ENCODE measurements around the gene SULT4A1. TPM values are rescaled to one million over a fixed set of nuclear protein-coding genes. Genes with fewer than 3 reads are reported as not detected.

SULT4A1 gene
- polyA plus RNA-seq, 3 donors = not detected

DNA sequence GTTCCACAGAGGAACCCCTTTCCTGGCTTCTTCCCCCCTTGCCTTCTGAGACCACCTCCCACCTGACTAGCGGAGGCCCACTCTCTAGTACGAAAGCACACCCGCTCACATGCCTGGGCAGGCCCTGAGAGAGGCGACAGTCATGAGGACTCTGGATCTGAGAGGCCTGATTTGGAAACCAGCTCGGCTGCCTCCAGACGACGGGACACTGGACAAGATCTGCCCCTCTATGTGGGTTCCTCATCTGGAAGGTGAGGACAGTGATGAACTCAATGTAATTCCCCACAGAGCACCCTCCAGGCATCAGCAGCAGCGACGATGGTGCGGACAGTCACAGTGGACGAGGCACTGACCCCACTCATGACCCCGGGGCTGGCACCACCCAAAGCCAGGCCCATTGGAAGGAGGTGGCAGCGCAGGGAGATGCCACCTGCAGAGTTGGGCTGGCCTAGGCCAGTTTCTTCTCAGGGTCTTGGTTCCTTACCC, 7.5 kb downstream of the SULT4A1 start:
- Histone ChIP-seq H3K27me3 (ENCODE audit: control insufficient read depth in 2 of 2, insufficient read depth in 2 of 2, low read length in 2 of 2) (no peaks in the 10 kb centered on the region), H3K9ac (ENCODE audit: insufficient read depth, low read length, poor library complexity, severe bottlenecking) (no peak overlapping the region), H3K9me3 (replicated peaks in 1 of 2; ENCODE audit: control insufficient read depth in 1 of 2, insufficient read depth in 1 of 2, low read length in 2 of 2) (no peaks in the 10 kb centered on the region), H2AFZ (ENCODE audit: insufficient read depth, low read depth, low read length, poor library complexity, severe bottlenecking) (no peak overlapping the region), H3K4me3 (replicated peaks in 1 of 3; ENCODE audit: low read depth in 2 of 3, low read length in 3 of 3) (no peak overlapping the region), H4K20me1 (ENCODE audit: insufficient read depth, low read length) (no peaks in the 10 kb centered on the region), H3K4me1 (ENCODE audit: control insufficient read depth in 1 of 2, insufficient read depth in 2 of 2, low read length in 2 of 2) (peaks cover 0 to 14% of the 10 kb centered on the region in 2 donors), H3K79me2 (ENCODE audit: insufficient read depth, low read length) (no peaks in the 10 kb centered on the region), H3K36me3 (replicated peaks in 1 of 2; ENCODE audit: control insufficient read depth in 1 of 2, insufficient read depth in 2 of 2, low read length in 2 of 2) (no peaks in the 10 kb centered on the region), H3K4me2 (replicated peaks; ENCODE audit: extremely low read depth, low read length, poor library complexity, severe bottlenecking) (no peak overlapping the region), H3K27ac (ENCODE audit: low read depth in 1 of 2, low read length in 2 of 2) (no peak overlapping the region)
- Mint-ChIP-seq H3K27me3 (ENCODE audit: low read depth in 3 of 3) (peaks cover 4 to 10% (median 7%) of the 10 kb centered on the region in 3 donors), H3K9me3 (peaks cover 0 to 7% (median 4%) of the 10 kb centered on the region in 7 donors), H3K4me1 (peaks cover 7% of the 10 kb centered on the region), H3K27ac (no peak overlapping the region), H3K36me3 (no peaks in the 10 kb centered on the region), H3K4me3 (no peak overlapping the region)
- intact Hi-C loops (cut with micrococcal nuclease) = no loop called here
- WGBS (ENCODE audit: insufficient coverage) = 98% methylated on average over 10 of the region's 13 CpGs
- TF ChIP-seq CTCF (IDR thresholded peaks at IDR 0.05) = no peak
- no peak for DNase-seq

DNA sequence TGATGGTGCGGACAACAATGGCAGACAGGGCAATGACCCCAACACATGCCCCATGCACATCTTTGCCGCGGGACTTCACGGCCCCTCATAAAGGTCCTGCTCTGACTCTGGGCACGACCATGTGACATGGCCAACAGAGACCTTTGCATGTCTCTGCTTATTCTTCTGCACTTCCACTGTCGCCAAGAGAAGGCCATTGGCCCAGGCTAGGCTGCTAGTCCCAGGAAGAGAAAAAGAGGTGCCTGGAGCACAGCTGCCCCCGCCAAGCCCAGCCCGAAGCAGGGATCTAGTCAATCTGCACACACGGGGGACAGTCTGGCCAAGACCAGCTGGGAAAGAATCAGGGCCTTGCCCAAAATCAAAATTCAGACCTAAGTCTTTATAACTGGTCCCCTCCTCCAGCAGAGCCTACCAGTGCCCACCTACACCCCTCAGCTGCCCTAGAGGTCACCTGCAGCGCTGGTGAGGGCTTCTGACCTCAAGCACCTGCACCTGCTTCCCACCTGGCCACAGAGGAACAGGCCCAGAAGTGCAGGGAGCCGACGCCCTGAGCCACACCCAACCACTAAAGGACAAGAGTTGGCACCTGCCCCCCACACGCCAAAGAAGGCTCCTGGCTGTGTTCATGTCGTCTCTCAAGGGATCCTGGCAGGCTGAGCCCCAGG, 8.1 kb downstream of the SULT4A1 start:
- Mint-ChIP-seq H3K36me3 (no peaks in the 10 kb centered on the region), H3K4me3 (no peak overlapping the region), H3K27ac (no peak overlapping the region), H3K27me3 (ENCODE audit: low read depth in 3 of 3) (peaks cover 3 to 7% (median 5%) of the 10 kb centered on the region in 3 donors), H3K4me1 (peaks cover 7% of the 10 kb centered on the region), H3K9me3 (peaks cover 0 to 7% (median 4%) of the 10 kb centered on the region in 7 donors)
- 88% methylated on average over 13 of the region's 14 CpGs for WGBS (ENCODE audit: insufficient coverage)
- Histone ChIP-seq H3K9ac (ENCODE audit: insufficient read depth, low read length, poor library complexity, severe bottlenecking) (no peak overlapping the region), H3K4me2 (replicated peaks; ENCODE audit: extremely low read depth, low read length, poor library complexity, severe bottlenecking) (no peak overlapping the region), H3K27me3 (ENCODE audit: control insufficient read depth in 2 of 2, insufficient read depth in 2 of 2, low read length in 2 of 2) (no peaks in the 10 kb centered on the region), H4K20me1 (ENCODE audit: insufficient read depth, low read length) (no peaks in the 10 kb centered on the region), H2AFZ (ENCODE audit: insufficient read depth, low read depth, low read length, poor library complexity, severe bottlenecking) (no peak overlapping the region), H3K4me3 (replicated peaks in 1 of 3; ENCODE audit: low read depth in 2 of 3, low read length in 3 of 3) (no peak overlapping the region), H3K9me3 (replicated peaks in 1 of 2; ENCODE audit: control insufficient read depth in 1 of 2, insufficient read depth in 1 of 2, low read length in 2 of 2) (no peaks in the 10 kb centered on the region), H3K79me2 (ENCODE audit: insufficient read depth, low read length) (no peaks in the 10 kb centered on the region), H3K4me1 (ENCODE audit: control insufficient read depth in 1 of 2, insufficient read depth in 2 of 2, low read length in 2 of 2) (peaks cover 0 to 14% of the 10 kb centered on the region in 2 donors), H3K36me3 (replicated peaks in 1 of 2; ENCODE audit: control insufficient read depth in 1 of 2, insufficient read depth in 2 of 2, low read length in 2 of 2) (no peaks in the 10 kb centered on the region), H3K27ac (ENCODE audit: low read depth in 1 of 2, low read length in 2 of 2) (no peak overlapping the region)
- intact Hi-C loops (cut with micrococcal nuclease) = no loop called here
- TF ChIP-seq CTCF (IDR thresholded peaks at IDR 0.05) = no peak
- DNase-seq = no peak
